Measurements from ENCODE around the gene ERICH6.

DNA sequence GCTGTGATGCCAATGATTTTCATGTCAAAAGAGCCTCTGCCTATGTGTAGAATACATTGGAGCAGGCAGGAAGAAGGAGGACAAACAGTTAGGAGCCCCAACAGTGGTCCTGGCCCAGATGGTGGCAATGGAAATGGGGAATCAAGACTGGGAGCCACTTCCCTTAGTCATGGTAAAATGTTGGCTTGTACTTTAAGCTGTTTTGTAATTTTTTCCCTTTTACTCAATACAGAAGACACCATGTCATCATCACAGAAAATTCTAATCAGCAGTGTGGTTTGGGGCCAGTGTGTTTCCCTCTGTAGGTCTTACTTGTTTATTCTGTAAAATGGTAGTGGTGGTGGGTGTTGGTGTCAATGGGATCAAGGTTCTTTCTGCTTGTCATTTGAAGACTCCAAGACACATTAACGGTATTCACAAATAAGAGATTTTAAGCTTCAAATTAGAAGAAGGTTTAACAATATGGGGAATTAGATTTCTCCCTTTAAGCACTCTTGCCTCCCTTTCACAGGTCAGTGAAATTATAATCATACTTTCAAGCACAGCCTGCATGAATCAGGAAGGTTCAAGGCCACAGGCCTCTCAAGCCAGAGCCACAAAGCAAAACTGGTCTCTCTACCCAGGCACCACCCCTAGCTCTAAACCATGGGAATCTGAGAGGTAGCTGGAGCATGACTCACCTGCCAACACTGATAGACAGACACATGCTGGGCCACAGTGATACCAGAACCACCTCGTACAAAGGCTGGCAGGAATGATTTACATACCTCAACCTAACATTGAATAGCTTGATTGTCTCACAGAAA is 34.4 kb upstream of the ERICH6 start:
- TF ChIP-seq CTBP1 (IDR thresholded peaks at IDR 0.05; ENCODE audit: borderline replicate concordance) (no peak), ZNF384 (IDR thresholded peaks at IDR 0.05) (no peak), ELF4 (IDR thresholded peaks at IDR 0.05) (no peak), FOXK2 (IDR thresholded peaks at IDR 0.05) (no peak), SUZ12 (IDR thresholded peaks at IDR 0.05) (no peak), SP1 (IDR thresholded peaks at IDR 0.05) (no peak)
